BLaER1 (cell line): Measurements from ENCODE around the gene GOSR2.

Experiments
- H3K27ac ChIP-seq: shearing (Covaris generic); formaldehyde crosslinking; 2 replicates; pipeline ENCODE4 v1.8.1; 2022
- H3K27me3 ChIP-seq: shearing (Covaris generic); formaldehyde crosslinking; 2 replicates; pipeline ENCODE4 v1.8.1; 2022
- H3K36me3 ChIP-seq: shearing (Covaris generic); formaldehyde crosslinking; 2 replicates; pipeline ENCODE4 v1.8.1; 2022
- H3K4me1 ChIP-seq: shearing (Covaris generic); formaldehyde crosslinking; 2 replicates; pipeline ENCODE4 v1.8.1; 2022
- H3K4me2 ChIP-seq: shearing (Covaris generic); formaldehyde crosslinking; 2 replicates; pipeline ENCODE4 v1.8.1; 2022
- H3K4me3 ChIP-seq: shearing (Covaris generic); formaldehyde crosslinking; 2 replicates; pipeline ENCODE4 v1.8.1; 2022
- H3K9ac ChIP-seq: shearing (Covaris generic); formaldehyde crosslinking; 2 replicates; pipeline ENCODE4 v1.8.1; 2022
- H3K9me3 ChIP-seq: shearing (Covaris generic); formaldehyde crosslinking; 2 replicates; pipeline ENCODE4 v1.8.1; 2022
- H4K20me1 ChIP-seq: shearing (Covaris generic); formaldehyde crosslinking; 2 replicates; pipeline ENCODE4 v1.8.1; 2022
- Cebpa-rat ChIP-seq: shearing (Covaris generic); IDR thresholded peaks from 2 replicates; pipeline ENCODE4 v1.8.1; 2022

The GOSR2 gene

GRCh38 chr17:46974086-46974485, 51.1 kb downstream of the GOSR2 start:
- Histone ChIP-seq H3K27ac (no peak overlapping the region), H3K9ac (no peak overlapping the region), H3K4me1 (peaks cover 26% of the 10 kb centered on the region), H3K4me2 (no peak overlapping the region), H4K20me1 (peaks cover 25% of the 10 kb centered on the region), H3K27me3 (peaks cover 27% of the 10 kb centered on the region), H3K9me3 (no peaks in the 10 kb centered on the region), H3K4me3 (no peak overlapping the region), H3K36me3 (no peaks in the 10 kb centered on the region)
- TF ChIP-seq Cebpa-rat: no peak

- H3K4me2 ChIP-seq: no peak overlapping the region
- H3K9me3 ChIP-seq: no peaks in the 10 kb centered on the region
- H3K27me3 ChIP-seq: peaks cover 39% of the 10 kb centered on the region
- H4K20me1 ChIP-seq: peaks cover 29% of the 10 kb centered on the region
- no peaks in the 10 kb centered on the region for H3K36me3 ChIP-seq
- H3K9ac ChIP-seq: no peak overlapping the region
- H3K4me1 ChIP-seq: peaks cover 32% of the 10 kb centered on the region
- no peak overlapping the region for H3K27ac ChIP-seq
- no peak overlapping the region for H3K4me3 ChIP-seq
- no peak for TF ChIP-seq Cebpa-rat
Measured at GRCh38 chr17:46975287-46975686, 52.3 kb downstream of the GOSR2 start.

- no peak for TF ChIP-seq Cebpa-rat
- peaks cover 29% of the 10 kb centered on the region for H4K20me1 ChIP-seq
- peaks cover 32% of the 10 kb centered on the region for H3K4me1 ChIP-seq
- H3K27me3 ChIP-seq: peaks cover 48% of the 10 kb centered on the region
- H3K4me3 ChIP-seq: no peak overlapping the region
- peak overlapping the region; percentile 100 for H3K4me2 ChIP-seq
- H3K9me3 ChIP-seq: no peaks in the 10 kb centered on the region
- no peaks in the 10 kb centered on the region for H3K36me3 ChIP-seq
- H3K27ac ChIP-seq: no peak overlapping the region
- H3K9ac ChIP-seq: no peak overlapping the region
Measured at GRCh38 chr17:46976626-46977270, 53.8 kb downstream of the GOSR2 start.

GRCh38 chr17:46977348-46977747, 54.4 kb downstream of the GOSR2 start:
- Histone ChIP-seq H4K20me1 (peaks cover 29% of the 10 kb centered on the region), H3K27ac (no peak overlapping the region), H3K27me3 (peaks cover 48% of the 10 kb centered on the region), H3K9me3 (no peaks in the 10 kb centered on the region), H3K4me1 (peaks cover 32% of the 10 kb centered on the region), H3K9ac (no peak overlapping the region), H3K4me2 (peak overlapping the region; percentile 100), H3K36me3 (no peaks in the 10 kb centered on the region), H3K4me3 (no peak overlapping the region)
- TF ChIP-seq Cebpa-rat: no peak

- H3K9ac ChIP-seq: peak overlapping the region; percentile 48; the same call in 1 of the 2 replicates
- H3K9me3 ChIP-seq: no peaks in the 10 kb centered on the region
- no peak for TF ChIP-seq Cebpa-rat
- peak overlapping the region; percentile 73 for H3K4me3 ChIP-seq
- peaks cover 37% of the 10 kb centered on the region for H3K4me1 ChIP-seq
- peak overlapping the region; percentile 100 for H3K4me2 ChIP-seq
- no peak overlapping the region for H3K27ac ChIP-seq
- peaks cover 48% of the 10 kb centered on the region for H3K27me3 ChIP-seq
- H3K36me3 ChIP-seq: no peaks in the 10 kb centered on the region
- peaks cover 29% of the 10 kb centered on the region for H4K20me1 ChIP-seq
Measured at GRCh38 chr17:46977750-46978488, 55.0 kb downstream of the GOSR2 start.

- H3K9ac ChIP-seq: peak overlapping the region; percentile 48; the same call in 1 of the 2 replicates
- no peak overlapping the region for H3K27ac ChIP-seq
- H3K36me3 ChIP-seq: no peaks in the 10 kb centered on the region
- no peaks in the 10 kb centered on the region for H3K9me3 ChIP-seq
- no peak for TF ChIP-seq Cebpa-rat
- H3K27me3 ChIP-seq: peaks cover 48% of the 10 kb centered on the region
- H3K4me1 ChIP-seq: peaks cover 44% of the 10 kb centered on the region
- H3K4me3 ChIP-seq: peak overlapping the region; percentile 73
- peaks cover 29% of the 10 kb centered on the region for H4K20me1 ChIP-seq
- peak overlapping the region; percentile 100 for H3K4me2 ChIP-seq
Measured at GRCh38 chr17:46978489-46979146, 55.7 kb downstream of the GOSR2 start.

- no peak within 1 kb of the TSS for H3K27ac ChIP-seq
- H3K27me3 ChIP-seq: peaks cover 48% of the 10 kb centered on the region
- no peaks in the 10 kb centered on the region for H3K36me3 ChIP-seq
- peak within 1 kb of the TSS; percentile 73 for H3K4me3 ChIP-seq
- H3K4me1 ChIP-seq: peaks cover 51% of the 10 kb centered on the region
- no peaks in the 10 kb centered on the region for H3K9me3 ChIP-seq
- peak within 1 kb of the TSS; percentile 48; the same call in 1 of the 2 replicates for H3K9ac ChIP-seq
- TF ChIP-seq Cebpa-rat: no peak
- peak within 1 kb of the TSS; percentile 100 for H3K4me2 ChIP-seq
- peaks cover 29% of the 10 kb centered on the region for H4K20me1 ChIP-seq
Measured at GRCh38 chr17:46979147-46979863, 56.3 kb downstream of the GOSR2 start, which contains the start of gene RPRML. Gene RPRML, minus strand, starts transcription at chr17:46979253. Its CDS starts 246 bp downstream, at chr17:46979007.

- Histone ChIP-seq H3K9ac (no peak overlapping the region), H3K27me3 (peaks cover 37% of the 10 kb centered on the region), H3K36me3 (no peaks in the 10 kb centered on the region), H3K4me3 (no peak overlapping the region), H3K4me2 (peak overlapping the region; percentile 55), H3K9me3 (no peaks in the 10 kb centered on the region), H4K20me1 (peaks cover 19% of the 10 kb centered on the region), H3K27ac (no peak overlapping the region), H3K4me1 (peaks cover 47% of the 10 kb centered on the region)
- TF ChIP-seq Cebpa-rat: no peak
Measured at GRCh38 chr17:46982577-46982976, 59.6 kb downstream of the GOSR2 start.

GRCh38 chr17:46983782-46984181, 60.8 kb downstream of the GOSR2 start:
- H4K20me1 ChIP-seq: peaks cover 7% of the 10 kb centered on the region
- H3K4me3 ChIP-seq: no peak overlapping the region
- H3K4me1 ChIP-seq: peaks cover 35% of the 10 kb centered on the region
- no peak overlapping the region for H3K9ac ChIP-seq
- H3K9me3 ChIP-seq: no peaks in the 10 kb centered on the region
- peak overlapping the region; percentile 55 for H3K4me2 ChIP-seq
- no peak for TF ChIP-seq Cebpa-rat
- peaks cover 25% of the 10 kb centered on the region for H3K27me3 ChIP-seq
- H3K36me3 ChIP-seq: no peaks in the 10 kb centered on the region
- H3K27ac ChIP-seq: no peak overlapping the region
